Measurements from ENCODE around the gene NUMA1.

The NUMA1 gene

DNA sequence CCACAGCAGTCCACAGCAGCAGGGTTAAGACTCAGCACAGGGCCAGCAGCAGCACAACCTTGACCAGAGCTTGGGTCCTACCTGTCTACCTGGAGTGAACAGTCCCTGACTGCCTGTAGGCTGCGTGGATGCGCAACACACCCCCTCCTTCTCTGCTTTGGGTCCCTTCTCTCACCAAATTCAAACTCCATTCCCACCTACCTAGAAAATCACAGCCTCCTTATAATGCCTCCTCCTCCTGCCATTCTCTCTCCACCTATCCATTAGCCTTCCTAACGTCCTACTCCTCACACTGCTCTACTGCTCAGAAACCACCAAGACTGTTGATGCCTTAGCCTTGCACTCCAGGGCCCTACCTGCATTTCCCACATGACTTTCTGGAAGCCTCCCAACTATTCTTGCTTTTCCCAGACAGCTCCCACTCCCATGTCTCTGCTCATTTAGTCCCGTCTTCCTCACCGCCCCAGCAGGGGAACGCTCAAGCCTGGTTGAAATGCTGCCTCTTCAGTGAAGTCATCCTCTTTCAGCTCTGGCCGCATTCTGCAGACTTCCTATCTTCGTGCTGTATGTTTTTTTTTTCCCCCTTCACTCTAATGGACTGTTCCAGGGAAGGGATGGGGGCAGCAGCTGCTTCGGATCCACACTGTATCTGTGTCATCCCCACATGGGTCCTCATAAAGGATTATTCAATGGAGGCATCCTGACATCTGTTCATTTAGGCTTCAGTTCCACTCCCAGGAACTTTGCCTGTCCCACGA lies 78.3 kb downstream of the NUMA1 start:
- Histone ChIP-seq H3K36me3 (ENCODE audit: insufficient read depth, low read length) (peaks cover 59% of the 10 kb centered on the region), H3K27me3 (ENCODE audit: control insufficient read depth, insufficient read depth, low read length) (no peaks in the 10 kb centered on the region), H3K4me2 (ENCODE audit: low read length) (no peak overlapping the region), H3K9me3 (replicated peaks; ENCODE audit: low read length) (no peaks in the 10 kb centered on the region), H3K4me1 (ENCODE audit: control insufficient read depth, insufficient read depth, low read length) (peaks cover 6% of the 10 kb centered on the region), H3K9ac (ENCODE audit: low read depth, low read length) (no peak overlapping the region), H3K4me3 (ENCODE audit: low read length) (no peak overlapping the region)

DNA sequence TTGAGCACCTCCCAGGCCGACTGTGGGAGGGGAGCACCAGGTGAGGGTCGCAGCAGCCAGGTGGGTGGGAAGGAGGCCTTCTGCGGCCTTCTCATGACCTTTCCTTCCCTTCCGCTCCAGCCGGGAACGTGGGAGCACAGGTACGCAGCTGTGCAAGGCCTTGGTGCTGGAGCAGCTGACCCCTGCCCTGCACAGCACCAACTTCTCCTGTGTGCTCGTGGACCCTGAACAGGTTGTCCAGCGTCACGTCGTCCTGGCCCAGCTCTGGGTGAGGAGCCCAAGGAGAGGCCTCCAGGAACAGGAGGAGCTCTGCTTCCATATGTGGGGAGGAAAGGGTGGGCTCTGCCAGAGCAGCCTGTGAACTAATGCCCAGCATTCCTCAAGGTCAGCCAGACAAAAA lies 79.1 kb downstream of the NUMA1 start:
- H3K9me3 ChIP-seq (replicated peaks; ENCODE audit: low read length) = no peaks in the 10 kb centered on the region
- no peak overlapping the region for H3K9ac ChIP-seq (ENCODE audit: low read depth, low read length)
- H3K27me3 ChIP-seq (ENCODE audit: control insufficient read depth, insufficient read depth, low read length) = no peaks in the 10 kb centered on the region
- H3K36me3 ChIP-seq (ENCODE audit: insufficient read depth, low read length) = peaks cover 52% of the 10 kb centered on the region
- H3K4me3 ChIP-seq (ENCODE audit: low read length) = no peak overlapping the region
- peaks cover 6% of the 10 kb centered on the region for H3K4me1 ChIP-seq (ENCODE audit: control insufficient read depth, insufficient read depth, low read length)
- no peak overlapping the region for H3K4me2 ChIP-seq (ENCODE audit: low read length)

GRCh38 chr11:72000202-72000867 lies 80.0 kb downstream of the NUMA1 start:
- peaks cover 43% of the 10 kb centered on the region for H3K36me3 ChIP-seq (ENCODE audit: insufficient read depth, low read length)
- H3K9ac ChIP-seq (ENCODE audit: low read depth, low read length) = no peak overlapping the region
- H3K4me1 ChIP-seq (ENCODE audit: control insufficient read depth, insufficient read depth, low read length) = peaks cover 6% of the 10 kb centered on the region
- H3K27me3 ChIP-seq (ENCODE audit: control insufficient read depth, insufficient read depth, low read length) = no peaks in the 10 kb centered on the region
- H3K9me3 ChIP-seq (replicated peaks; ENCODE audit: low read length) = no peaks in the 10 kb centered on the region
- no peak overlapping the region for H3K4me2 ChIP-seq (ENCODE audit: low read length)
- H3K4me3 ChIP-seq (ENCODE audit: low read length) = no peak overlapping the region

- H3K4me3 ChIP-seq (ENCODE audit: low read length) = no peak overlapping the region
- peak overlapping the region; percentile 36 for H3K4me2 ChIP-seq (ENCODE audit: low read length)
- no peaks in the 10 kb centered on the region for H3K27me3 ChIP-seq (ENCODE audit: control insufficient read depth, insufficient read depth, low read length)
- no peak overlapping the region for H3K9ac ChIP-seq (ENCODE audit: low read depth, low read length)
- H3K36me3 ChIP-seq (ENCODE audit: insufficient read depth, low read length) = peaks cover 38% of the 10 kb centered on the region
- peaks cover 6% of the 10 kb centered on the region for H3K4me1 ChIP-seq (ENCODE audit: control insufficient read depth, insufficient read depth, low read length)
- H3K9me3 ChIP-seq (replicated peaks; ENCODE audit: low read length) = no peaks in the 10 kb centered on the region
These were observed 80.5 kb downstream of the NUMA1 start for GRCh38 chr11:71999798-72000197.

GRCh38 chr11:71999362-71999761 lies 81.0 kb downstream of the NUMA1 start:
- no peaks in the 10 kb centered on the region for H3K9me3 ChIP-seq (replicated peaks; ENCODE audit: low read length)
- H3K36me3 ChIP-seq (ENCODE audit: insufficient read depth, low read length) = peaks cover 38% of the 10 kb centered on the region
- H3K9ac ChIP-seq (ENCODE audit: low read depth, low read length) = no peak overlapping the region
- peaks cover 6% of the 10 kb centered on the region for H3K4me1 ChIP-seq (ENCODE audit: control insufficient read depth, insufficient read depth, low read length)
- no peak overlapping the region for H3K4me3 ChIP-seq (ENCODE audit: low read length)
- no peaks in the 10 kb centered on the region for H3K27me3 ChIP-seq (ENCODE audit: control insufficient read depth, insufficient read depth, low read length)
- H3K4me2 ChIP-seq (ENCODE audit: low read length) = peak overlapping the region; percentile 36

- Histone ChIP-seq H3K9ac (ENCODE audit: low read depth, low read length) (no peak within 1 kb of the TSS), H3K36me3 (ENCODE audit: insufficient read depth, low read length) (peaks cover 32% of the 10 kb centered on the region), H3K9me3 (replicated peaks; ENCODE audit: low read length) (no peaks in the 10 kb centered on the region), H3K27me3 (ENCODE audit: control insufficient read depth, insufficient read depth, low read length) (no peaks in the 10 kb centered on the region), H3K4me1 (ENCODE audit: control insufficient read depth, insufficient read depth, low read length) (peaks cover 6% of the 10 kb centered on the region), H3K4me2 (ENCODE audit: low read length) (peak within 1 kb of the TSS; percentile 36), H3K4me3 (ENCODE audit: low read length) (no peak within 1 kb of the TSS)
These were observed 81.6 kb downstream of the NUMA1 start, which contains the start of gene IL18BP for GRCh38 chr11:71998649-71999310. TSS of gene IL18BP (plus strand) at chr11:71998909. CDS start at chr11:71999985, 1,076 bp downstream.

GRCh38 chr11:71998061-71998460 lies 82.3 kb downstream of the NUMA1 start:
- Histone ChIP-seq H3K36me3 (ENCODE audit: insufficient read depth, low read length) (peaks cover 28% of the 10 kb centered on the region), H3K27me3 (ENCODE audit: control insufficient read depth, insufficient read depth, low read length) (no peaks in the 10 kb centered on the region), H3K4me1 (ENCODE audit: control insufficient read depth, insufficient read depth, low read length) (peaks cover 6% of the 10 kb centered on the region), H3K9ac (ENCODE audit: low read depth, low read length) (no peak overlapping the region), H3K4me3 (ENCODE audit: low read length) (no peak overlapping the region), H3K9me3 (replicated peaks; ENCODE audit: low read length) (no peaks in the 10 kb centered on the region), H3K4me2 (ENCODE audit: low read length) (no peak overlapping the region)

- Histone ChIP-seq H3K27me3 (ENCODE audit: control insufficient read depth, insufficient read depth, low read length) (no peaks in the 10 kb centered on the region), H3K9ac (ENCODE audit: low read depth, low read length) (no peak overlapping the region), H3K4me2 (ENCODE audit: low read length) (no peak overlapping the region), H3K4me1 (ENCODE audit: control insufficient read depth, insufficient read depth, low read length) (peaks cover 6% of the 10 kb centered on the region), H3K9me3 (replicated peaks; ENCODE audit: low read length) (no peaks in the 10 kb centered on the region), H3K36me3 (ENCODE audit: insufficient read depth, low read length) (peaks cover 29% of the 10 kb centered on the region), H3K4me3 (ENCODE audit: low read length) (no peak overlapping the region)
These were observed 82.7 kb downstream of the NUMA1 start for GRCh38 chr11:71997594-71997993.

GRCh38 chr11:71996946-71997345 lies 83.4 kb downstream of the NUMA1 start:
- Histone ChIP-seq H3K4me2 (ENCODE audit: low read length) (no peak overlapping the region), H3K27me3 (ENCODE audit: control insufficient read depth, insufficient read depth, low read length) (no peaks in the 10 kb centered on the region), H3K36me3 (ENCODE audit: insufficient read depth, low read length) (peaks cover 29% of the 10 kb centered on the region), H3K4me1 (ENCODE audit: control insufficient read depth, insufficient read depth, low read length) (peaks cover 6% of the 10 kb centered on the region), H3K9ac (ENCODE audit: low read depth, low read length) (no peak overlapping the region), H3K4me3 (ENCODE audit: low read length) (no peak overlapping the region), H3K9me3 (replicated peaks; ENCODE audit: low read length) (no peaks in the 10 kb centered on the region)

DNA sequence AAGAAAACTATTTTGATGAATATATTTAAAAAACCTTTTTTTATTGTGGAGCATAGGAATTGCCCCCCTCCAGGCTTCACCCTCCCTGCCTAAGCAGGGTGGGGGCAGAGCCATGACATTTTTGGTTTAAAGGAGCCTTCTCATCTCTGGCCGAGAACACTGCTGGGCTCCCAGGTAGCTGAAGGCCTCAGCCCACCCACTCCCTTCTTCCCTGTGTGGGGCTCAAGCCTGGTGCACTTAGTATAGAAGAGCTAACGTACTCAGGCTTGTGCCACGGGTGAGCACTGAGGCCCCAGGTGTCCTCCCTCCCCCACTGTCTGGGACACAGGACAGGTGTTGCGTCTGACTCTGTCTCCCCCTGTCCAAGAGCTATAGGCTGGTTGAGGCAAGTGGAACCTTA lies 83.8 kb downstream of the NUMA1 start:
- Histone ChIP-seq H3K4me3 (ENCODE audit: low read length) (no peak overlapping the region), H3K9ac (ENCODE audit: low read depth, low read length) (no peak overlapping the region), H3K9me3 (replicated peaks; ENCODE audit: low read length) (no peaks in the 10 kb centered on the region), H3K36me3 (ENCODE audit: insufficient read depth, low read length) (peaks cover 29% of the 10 kb centered on the region), H3K4me1 (ENCODE audit: control insufficient read depth, insufficient read depth, low read length) (peaks cover 6% of the 10 kb centered on the region), H3K4me2 (ENCODE audit: low read length) (no peak overlapping the region), H3K27me3 (ENCODE audit: control insufficient read depth, insufficient read depth, low read length) (no peaks in the 10 kb centered on the region)

DNA sequence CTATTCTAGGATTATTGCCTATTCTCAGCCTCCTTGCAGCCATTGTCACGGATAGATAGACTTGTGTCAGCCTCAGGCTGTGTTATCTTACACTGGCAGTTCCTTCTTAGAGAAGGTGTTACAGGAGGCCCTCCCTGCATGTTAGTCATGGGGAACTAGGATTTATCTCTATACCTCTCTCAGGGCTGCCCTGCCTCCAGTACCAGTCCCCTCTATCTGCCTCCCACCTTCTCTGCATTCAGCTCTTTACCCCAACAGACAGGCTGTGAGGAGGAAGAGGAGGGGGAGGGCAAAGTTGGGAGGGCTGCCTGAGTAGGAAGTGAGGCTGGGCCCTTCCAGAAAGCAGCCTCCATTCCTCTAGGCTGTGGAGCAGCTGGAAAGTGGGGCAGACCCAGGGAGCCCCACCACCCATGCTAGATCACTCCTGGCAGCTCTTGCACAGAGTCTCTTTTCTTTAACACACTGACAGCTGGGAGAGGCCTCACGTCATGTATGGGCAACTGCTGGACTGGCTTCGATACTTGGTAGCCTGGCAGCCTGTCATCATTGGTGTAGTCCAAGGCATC lies 84.5 kb downstream of the NUMA1 start:
- no peak overlapping the region for H3K4me2 ChIP-seq (ENCODE audit: low read length)
- H3K9ac ChIP-seq (ENCODE audit: low read depth, low read length) = no peak overlapping the region

More for the DNA sequence above, 84.5 kb downstream of the NUMA1 start:
- peaks cover 24% of the 10 kb centered on the region for H3K36me3 ChIP-seq (ENCODE audit: insufficient read depth, low read length)
- no peak overlapping the region for H3K4me3 ChIP-seq (ENCODE audit: low read length)
- no peaks in the 10 kb centered on the region for H3K27me3 ChIP-seq (ENCODE audit: control insufficient read depth, insufficient read depth, low read length)
- peaks cover 6% of the 10 kb centered on the region for H3K4me1 ChIP-seq (ENCODE audit: control insufficient read depth, insufficient read depth, low read length)
- H3K9me3 ChIP-seq (replicated peaks; ENCODE audit: low read length) = no peaks in the 10 kb centered on the region
